ENCODE measurements around the gene SMIM32. TPM values are rescaled to one million over a fixed set of nuclear protein-coding genes. Genes with fewer than 3 reads are reported as not detected.

SMIM32 gene
- total RNA-seq, 2 experiments from 2014 or later, result not detected

GRCh38 chr5:136240894-136241293 lies 47.9 kb upstream of the SMIM32 start:
- intact Hi-C loops (cut with micrococcal nuclease; ENCODE audit: unreplicated experiment), result no loop called here
- Histone ChIP-seq H3K79me2 (ENCODE audit: insufficient read depth, low read depth, low read length) (no peaks in the 10 kb centered on the region), H4K20me1 (ENCODE audit: insufficient read depth, low read length) (no peaks in the 10 kb centered on the region), H3K36me3 (ENCODE audit: insufficient read depth, low read length) (no peaks in the 10 kb centered on the region), H3K4me3 (ENCODE audit: low read depth, low read length, poor library complexity, severe bottlenecking) (no peak overlapping the region), H2AFZ (ENCODE audit: low read length) (no peak overlapping the region), H3K4me2 (ENCODE audit: low read length) (no peak overlapping the region), H3K9me3 (ENCODE audit: low read length) (no peaks in the 10 kb centered on the region), H3K4me1 (ENCODE audit: insufficient read depth, low read length, poor library complexity, severe bottlenecking) (no peaks in the 10 kb centered on the region), H3K27ac (ENCODE audit: low read depth, low read length, poor library complexity, severe bottlenecking) (no peak overlapping the region), H3K9me2 (ENCODE audit: insufficient read depth, low read length) (no peaks in the 10 kb centered on the region)
- no peak for TF ChIP-seq CTCF (conservative IDR thresholded peaks at IDR 0.05; ENCODE audit: low read length)
- CTCF ChIA-PET (ENCODE audit: unreplicated experiment), result no interaction called here
- no TSS peak for BruUV-seq (replicated peaks)
- POLR2A ChIA-PET, result interaction anchor here (1.1 kb wide), 2 partner anchors 9 to 846 kb away, joined by 3 read pairs; no protein-coding TSS in a partner anchor
- no peak for DNase-seq (ENCODE audit: low spot score)

- H2AFZ ChIP-seq (ENCODE audit: low read length), result no peak overlapping the region
- no peaks in the 10 kb centered on the region for H3K4me1 ChIP-seq (ENCODE audit: insufficient read depth, low read length, poor library complexity, severe bottlenecking)
- H4K20me1 ChIP-seq (ENCODE audit: insufficient read depth, low read length), result no peaks in the 10 kb centered on the region
- ChIA-PET CTCF (ENCODE audit: unreplicated experiment) (no interaction called here), POLR2A (no interaction called here)
- DNase-seq (ENCODE audit: low spot score), result no peak
- no peaks in the 10 kb centered on the region for H3K79me2 ChIP-seq (ENCODE audit: insufficient read depth, low read depth, low read length)
- intact Hi-C loops (cut with micrococcal nuclease; ENCODE audit: unreplicated experiment), result no loop called here
- no peak overlapping the region for H3K4me3 ChIP-seq (ENCODE audit: low read depth, low read length, poor library complexity, severe bottlenecking)
- H3K9me2 ChIP-seq (ENCODE audit: insufficient read depth, low read length), result no peaks in the 10 kb centered on the region
- no TSS peak for BruUV-seq (replicated peaks)
- no peak for TF ChIP-seq CTCF (conservative IDR thresholded peaks at IDR 0.05; ENCODE audit: low read length)
- H3K4me2 ChIP-seq (ENCODE audit: low read length), result no peak overlapping the region
- no peaks in the 10 kb centered on the region for H3K9me3 ChIP-seq (ENCODE audit: low read length)
- no peaks in the 10 kb centered on the region for H3K36me3 ChIP-seq (ENCODE audit: insufficient read depth, low read length)
- H3K27ac ChIP-seq (ENCODE audit: low read depth, low read length, poor library complexity, severe bottlenecking), result no peak overlapping the region
Observed at GRCh38 chr5:136236479-136237083, 43.6 kb upstream of the SMIM32 start.

GRCh38 chr5:136235321-136235720 lies 42.4 kb upstream of the SMIM32 start:
- H3K27ac ChIP-seq (ENCODE audit: low read depth, low read length, poor library complexity, severe bottlenecking), result no peak overlapping the region
- no peak overlapping the region for H3K4me3 ChIP-seq (ENCODE audit: low read depth, low read length, poor library complexity, severe bottlenecking)
- BruUV-seq (replicated peaks), result no TSS peak
- ChIA-PET CTCF (ENCODE audit: unreplicated experiment) (no interaction called here), POLR2A (interaction anchor here (0.8 kb wide), 1 partner anchor 330 kb away, joined by 5 read pairs; no protein-coding TSS in a partner anchor)
- no peaks in the 10 kb centered on the region for H3K9me2 ChIP-seq (ENCODE audit: insufficient read depth, low read length)
- no peak for TF ChIP-seq EZH2phosphoT487 (IDR thresholded peaks at IDR 0.05; ENCODE audit: borderline replicate concordance, low read depth, low read length)
- TF ChIP-seq CTCF (conservative IDR thresholded peaks at IDR 0.05; ENCODE audit: low read length), result no peak
- H3K79me2 ChIP-seq (ENCODE audit: insufficient read depth, low read depth, low read length), result no peaks in the 10 kb centered on the region
- intact Hi-C loops (cut with micrococcal nuclease; ENCODE audit: unreplicated experiment), result no loop called here
- H3K9me3 ChIP-seq (ENCODE audit: low read length), result no peaks in the 10 kb centered on the region
- no peaks in the 10 kb centered on the region for H4K20me1 ChIP-seq (ENCODE audit: insufficient read depth, low read length)
- H2AFZ ChIP-seq (ENCODE audit: low read length), result no peak overlapping the region
- H3K4me2 ChIP-seq (ENCODE audit: low read length), result no peak overlapping the region
- DNase-seq (ENCODE audit: low spot score), result no peak
- no peaks in the 10 kb centered on the region for H3K36me3 ChIP-seq (ENCODE audit: insufficient read depth, low read length)
- no peaks in the 10 kb centered on the region for H3K4me1 ChIP-seq (ENCODE audit: insufficient read depth, low read length, poor library complexity, severe bottlenecking)

All from OCI-LY7 (cell line).